HCT116 (cell line): Measurements from ENCODE around the gene ACAD8. TPM values are rescaled to one million over a fixed set of nuclear protein-coding genes. Genes with fewer than 3 reads are reported as not detected.

Experiments
- ATAC-seq: fragments of 200-7000 bp; cut with Tn5 transposase; 2 replicates; pipeline ENCODE4 v1.9.1; 2020; ENCODE audit warnings: mild to moderate bottlenecking, moderate library complexity
- BruUV-seq: library from RNA; stranded (reverse); fragments of 400-500 nt; replicated peaks from 2 replicates; lab custom pipeline; 2021; lab: Mats Ljungman, UMichigan
- CTCF ChIA-PET: fragments of 300-600 bp; sonication (Branson Sonifier 250); formaldehyde crosslinking; loops from one replicate; lab custom pipeline; 2021; ENCODE audit warnings: antibody characterized with exemption; lab: Charles Lee
- POLR2A ChIA-PET: fragments of 300-600, 350-600 bp; sonication (Branson Sonifier 250); formaldehyde crosslinking; loops from one replicate; lab custom pipeline; 2021; ENCODE audit warnings: antibody characterized with exemption; lab: Charles Lee
- RAD21 ChIA-PET, 2 experiments: fragments of 300-600 bp; sonication (Branson Sonifier 250); formaldehyde crosslinking; loops; one replicate each; lab custom pipeline; 2023; ENCODE audit warnings: low total read pairs in 2 of 2; ENCODE audit not compliant: uncharacterized antibody in 2 of 2, unreplicated experiment in 2 of 2, low non-redundant PET in 1 of 2; lab: Charles Lee
- DNase-seq: peaks from one replicate; pipeline ENCODE4 v3.0.0-alpha.2; 2010; ENCODE audit warnings: low read depth, low spot score
- H2AFZ ChIP-seq: fragments of 200-600 bp; shearing (Covaris generic), sonication (generic); 2 replicates; pipeline ENCODE4 v1.6.1; 2017; ENCODE audit warnings: low read depth, mixed run types, mixed read lengths, antibody characterized with exemption, low read length; ENCODE audit not compliant: poor library complexity, severe bottlenecking
- H3K27ac ChIP-seq: 2 replicates; pipeline ENCODE4 v1.5.1; 2012; ENCODE audit warnings: low read depth, low read length
- H3K27me3 ChIP-seq: fragments of 200-600 bp; sonication (generic); 2 replicates; pipeline ENCODE4 v1.6.1; 2016; ENCODE audit warnings: mixed run types, low read length, mixed read lengths; ENCODE audit not compliant: insufficient read depth
- H3K36me3 ChIP-seq, 2 experiments: fragments of 200-500 bp in 1 of 2; fragments of 200-600 bp in 1 of 2; sonication (Bioruptor generic) in 1 of 2; sonication (generic) in 1 of 2; 2 replicates each; pipeline versions ENCODE4 v1.5.1 to v1.6.1; 2014 to 2016; ENCODE audit warnings: low read length in 2 of 2, inconsistent platforms in 1 of 2, mixed read lengths in 1 of 2, mixed run types in 1 of 2; ENCODE audit not compliant: insufficient read depth in 2 of 2, control insufficient read depth in 1 of 2
- H3K4me1 ChIP-seq, 2 experiments: fragments of 200-600 bp in 1 of 2; sonication (generic) in 1 of 2; 2 replicates each; pipeline versions ENCODE4 v1.5.1 to v1.6.1; 2012 to 2017; ENCODE audit warnings: low read length in 2 of 2, inconsistent platforms in 1 of 2, mild to moderate bottlenecking in 1 of 2, mixed read lengths in 1 of 2, mixed run types in 1 of 2, moderate library complexity in 1 of 2; ENCODE audit not compliant: insufficient read depth in 2 of 2, control insufficient read depth in 1 of 2
- H3K4me2 ChIP-seq: fragments of 200-600 bp; sonication (generic); 2 replicates; pipeline ENCODE4 v1.6.1; 2017; ENCODE audit warnings: mixed run types, low read length, mixed read lengths
- H3K4me3 ChIP-seq, 2 experiments: fragments of 200-600 bp in 1 of 2; sonication (generic) in 1 of 2; replicated peaks in 1 of 2; 2 replicates each; pipeline ENCODE4 v1.5.1; 2011 to 2016; ENCODE audit warnings: low read length in 2 of 2, control low read depth in 1 of 2, low read depth in 1 of 2, mild to moderate bottlenecking in 1 of 2, mixed read lengths in 1 of 2, mixed run types in 1 of 2
- H3K79me2 ChIP-seq: fragments of 200-600 bp; sonication (generic); 2 replicates; pipeline ENCODE4 v1.6.1; 2017; ENCODE audit warnings: mild to moderate bottlenecking, mixed run types, low read length, moderate library complexity, mixed read lengths; ENCODE audit not compliant: insufficient read depth
- H3K9ac ChIP-seq: fragments of 200-600 bp; sonication (generic); 2 replicates; pipeline ENCODE4 v1.6.1; 2016; ENCODE audit warnings: low read length, mixed read lengths
- H3K9me2 ChIP-seq: fragments of 200-600 bp; sonication (generic), shearing (Covaris generic); 2 replicates; pipeline ENCODE4 v1.6.1; 2017; ENCODE audit warnings: mixed run types, mild to moderate bottlenecking, moderate library complexity; ENCODE audit not compliant: insufficient read depth
- H3K9me3 ChIP-seq, 2 experiments: fragments of 200-500 bp in 1 of 2; fragments of 200-600 bp in 1 of 2; sonication (Bioruptor generic) in 1 of 2; sonication (generic) in 1 of 2; 2 replicates each; pipeline ENCODE4 v1.6.1; 2014 to 2017; ENCODE audit warnings: low read length in 2 of 2, mixed read lengths in 2 of 2, inconsistent platforms in 1 of 2, low read depth in 1 of 2, mild to moderate bottlenecking in 1 of 2, mixed run types in 1 of 2, moderate library complexity in 1 of 2; ENCODE audit not compliant: control insufficient read depth in 1 of 2, insufficient read depth in 1 of 2
- H4K20me1 ChIP-seq: fragments of 200-600 bp; sonication (generic), shearing (Covaris generic); 2 replicates; pipeline ENCODE4 v1.6.1; 2017; ENCODE audit warnings: mixed run types, mild to moderate bottlenecking, moderate library complexity; ENCODE audit not compliant: insufficient read depth
- ATF3 ChIP-seq: IDR thresholded peaks from 2 replicates; pipeline ENCODE4 v1.6.1; 2012
- CBX3 ChIP-seq: IDR thresholded peaks from 2 replicates; pipeline ENCODE4 v1.6.1; 2012; ENCODE audit warnings: low read depth
- EGR1 ChIP-seq: IDR thresholded peaks from 2 replicates; pipeline ENCODE4 v1.6.1; 2012; ENCODE audit warnings: low read depth
- EZH2phosphoT487 ChIP-seq: fragments of 200-600 bp; IDR thresholded peaks from 2 replicates; pipeline ENCODE4 v1.6.1; 2018; ENCODE audit warnings: antibody characterized with exemption, borderline replicate concordance
- FOSL1 ChIP-seq: IDR thresholded peaks from 2 replicates; pipeline ENCODE4 v1.6.1; 2012; ENCODE audit warnings: low read depth
- JUND ChIP-seq: IDR thresholded peaks from 2 replicates; pipeline ENCODE4 v1.6.1; 2012
- POLR2A ChIP-seq: IDR thresholded peaks from 2 replicates; pipeline ENCODE4 v1.7.0; 2011; ENCODE audit warnings: borderline replicate concordance; ENCODE audit not compliant: insufficient read depth, insufficient read length; ENCODE audit errors: extremely low read depth
- REST ChIP-seq: IDR thresholded peaks from 2 replicates; pipeline ENCODE4 v1.6.1; 2012; ENCODE audit warnings: low read depth
- SIN3A ChIP-seq: IDR thresholded peaks from 2 replicates; pipeline ENCODE4 v1.6.1; 2012; ENCODE audit warnings: low read depth
- SP1 ChIP-seq: IDR thresholded peaks from 2 replicates; pipeline ENCODE4 v1.6.1; 2012; ENCODE audit warnings: low read depth
- SRF ChIP-seq: IDR thresholded peaks from 2 replicates; pipeline ENCODE4 v1.6.1; 2012; ENCODE audit warnings: low read depth
- ZBTB33 ChIP-seq: IDR thresholded peaks from 2 replicates; pipeline ENCODE4 v1.6.1; 2011; ENCODE audit warnings: mild to moderate bottlenecking, low read length, moderate library complexity; ENCODE audit not compliant: insufficient replicate concordance; ENCODE audit errors: extremely low read depth
- intact Hi-C: fragments of 100-400 bp; cut with micrococcal nuclease; formaldehyde crosslinking; loops from 2 replicates; pipeline ENCODE4 v1.10.0; 2022
- total RNA-seq: library from RNA; stranded (reverse); gene quantifications from one replicate; pipeline ENCODE4 v1.2.1, GENCODE V29; 2021; ENCODE audit not compliant: unreplicated experiment

The ACAD8 gene
- total RNA-seq, 1 experiment from 2014 or later, result 21.0 TPM

GRCh38 chr11:134248910-134249480 is 4.4 kb upstream of the ACAD8 start:
- H3K9me2 ChIP-seq, result no peaks in the 10 kb centered on the region
- no peaks in the 10 kb centered on the region for H4K20me1 ChIP-seq
- ChIA-PET POLR2A (no interaction called here), RAD21 (no interaction called here), CTCF (no interaction called here)
- peaks cover 14 to 19% of the 10 kb centered on the region in 2 experiments for H3K36me3 ChIP-seq
- BruUV-seq, result no TSS peak
- no peak for TF ChIP-seq EZH2phosphoT487
- no peak for TF ChIP-seq ZBTB33
- TF ChIP-seq SRF, result no peak
- TF ChIP-seq POLR2A, result no peak
- TF ChIP-seq ATF3, result no peak
- no peak for TF ChIP-seq CBX3
- no peak for TF ChIP-seq SP1
- TF ChIP-seq JUND, result no peak
- no peak for TF ChIP-seq SIN3A
- no peak for TF ChIP-seq FOSL1
- no peak for TF ChIP-seq EGR1
- no peak for TF ChIP-seq REST
- no peaks in the 10 kb centered on the region for H3K27me3 ChIP-seq
- no peak overlapping the region for H3K4me3 ChIP-seq
- intact Hi-C loops, result no loop called here
- H3K4me1 ChIP-seq, result no peaks in the 10 kb centered on the region; a peak in 1 of 4 replicates
- no peak overlapping the region for H3K27ac ChIP-seq
- DNase-seq (no peak), ATAC-seq (no peak)
- no peak overlapping the region for H3K9ac ChIP-seq
- H3K79me2 ChIP-seq, result peaks cover 6% of the 10 kb centered on the region
- H2AFZ ChIP-seq, result no peak overlapping the region
- H3K9me3 ChIP-seq, result no peaks in the 10 kb centered on the region
- no peak overlapping the region for H3K4me2 ChIP-seq
